ENCODE results near the gene SLC15A4.

Gene SLC15A4

GRCh38 chr12:128743916-128744315, 79.8 kb downstream of the SLC15A4 start:
- DNase-seq = no peak

Measured in KG1 (cell line).